K562 (cell line): ENCODE results near the gene ACTC1. TPM values are rescaled to one million over a fixed set of nuclear protein-coding genes. Genes with fewer than 3 reads are reported as not detected.
A peak's percentile ranks its signal among the peaks of the same experiment; 100 is the strongest.

ENCODE experiments used
- ATAC-seq: fragments of 200-7000 bp; cut with Tn5 transposase; 3 replicates; pipeline ENCODE4 v1.9.1; 2020; ENCODE audit warnings: moderate library complexity
- BruUV-seq: library from RNA; stranded (reverse); fragments of 400-500 nt; replicated peaks from 2 replicates; lab custom pipeline; 2021; lab: Mats Ljungman, UMichigan
- CTCF ChIA-PET: fragments of 300-600 bp; formaldehyde crosslinking; extraction: SDS; loops from one replicate; lab custom pipeline; 2021; ENCODE audit warnings: low intra/inter-chr PET ratio; lab: Yijun Ruan, JAX
- POLR2A ChIA-PET: fragments of 300-600, 350-650 bp; sonication (Branson Sonifier 250); formaldehyde crosslinking; extraction: SDS; loops from one replicate; lab custom pipeline; 2021; ENCODE audit warnings: antibody characterized with exemption, inconsistent platforms; lab: Yijun Ruan, JAX
- DNase-seq, 4 experiments: peaks; one replicate each; pipeline versions ENCODE4 v3.0.0 to v3.0.0-alpha.2; 2011 to 2018; ENCODE audit warnings: low spot score in 3 of 4, mixed read lengths in 3 of 4; ENCODE audit errors: extremely low read depth in 1 of 4
- FAIRE-seq: peaks from 2 replicates; lab custom pipeline; 2011; peaks lifted over from hg19 to GRCh38; lab: Jason Lieb, UNC
- H2AFZ ChIP-seq: 2 replicates; pipeline ENCODE4 v1.6.0; 2011; ENCODE audit warnings: low read depth, low read length, control low read depth, inconsistent platforms
- H3K27ac ChIP-seq: fragments of 200-600 bp; 3 replicates; pipeline ENCODE4 v1.8.0; 2011; ENCODE audit warnings: low read depth, mild to moderate bottlenecking, control low read depth, inconsistent platforms, low read length, moderate library complexity, mixed read lengths; ENCODE audit errors: extremely low read depth
- H3K27me3 ChIP-seq, 2 experiments: fragments of 300-600 bp in 1 of 2; 2 replicates in 1 of 2; 3 replicates in 1 of 2; pipeline versions ENCODE4 v1.6.0 to v1.8.0; 2011; ENCODE audit warnings: inconsistent platforms in 2 of 2, low read length in 2 of 2, mild to moderate bottlenecking in 1 of 2, mixed read lengths in 1 of 2, moderate library complexity in 1 of 2; ENCODE audit not compliant: control insufficient read depth in 2 of 2, insufficient read depth in 2 of 2
- H3K36me3 ChIP-seq: fragments of 300-600 bp; 3 replicates; pipeline ENCODE4 v1.8.0; 2011; ENCODE audit warnings: mild to moderate bottlenecking, low read length, inconsistent platforms; ENCODE audit not compliant: control insufficient read depth, insufficient read depth
- H3K4me1 ChIP-seq, 2 experiments: fragments of 200-600 bp in 1 of 2; replicated peaks in 1 of 2; 2 replicates in 1 of 2; 3 replicates in 1 of 2; pipeline versions ENCODE4 v1.5.1 to v1.8.0; 2011; ENCODE audit warnings: inconsistent platforms in 2 of 2, low read length in 2 of 2, mild to moderate bottlenecking in 1 of 2, mixed read lengths in 1 of 2, moderate library complexity in 1 of 2; ENCODE audit not compliant: control insufficient read depth in 2 of 2, insufficient read depth in 2 of 2
- H3K4me2 ChIP-seq: 2 replicates; pipeline ENCODE4 v1.6.1; 2011; ENCODE audit warnings: low read length, control low read depth, inconsistent platforms, mixed read lengths; ENCODE audit not compliant: insufficient read depth
- H3K4me3 ChIP-seq: fragments of 200-600 bp; sonication (generic), shearing (Covaris generic); 2 replicates; pipeline ENCODE4 v1.5.1; 2016; ENCODE audit warnings: control low read depth, inconsistent platforms
- H3K79me2 ChIP-seq: fragments of 200-600 bp; 3 replicates; pipeline ENCODE4 v1.8.0; 2011; ENCODE audit warnings: low read length, inconsistent platforms; ENCODE audit not compliant: control insufficient read depth, insufficient read depth
- H3K9ac ChIP-seq, 2 experiments: 2 replicates each; pipeline versions ENCODE4 v1.6.0 to v1.6.1; 2011; ENCODE audit warnings: low read depth in 2 of 2, low read length in 2 of 2, control low read depth in 1 of 2, inconsistent platforms in 1 of 2, mild to moderate bottlenecking in 1 of 2, mixed read lengths in 1 of 2; ENCODE audit not compliant: insufficient read depth in 1 of 2
- H3K9me1 ChIP-seq: one replicate; pipeline ENCODE4 v1.6.0; 2011; ENCODE audit warnings: inconsistent platforms, mild to moderate bottlenecking, low read length, moderate library complexity; ENCODE audit not compliant: control insufficient read depth, insufficient read depth
- H3K9me3 ChIP-seq: replicated peaks from 2 replicates; pipeline ENCODE4 v1.5.1; 2011; ENCODE audit warnings: low read depth, low read length, inconsistent platforms; ENCODE audit not compliant: control insufficient read depth, insufficient read depth
- H4K20me1 ChIP-seq: replicated peaks from 2 replicates; pipeline ENCODE4 v1.6.1; 2011; ENCODE audit warnings: low read length, inconsistent platforms, mixed read lengths; ENCODE audit not compliant: control insufficient read depth, insufficient read depth
- MBD2 ChIP-seq: sonication (generic); IDR thresholded peaks from 2 replicates; pipeline ENCODE4 v1.6.1; 2016; ENCODE audit warnings: low read depth, borderline replicate concordance
- NFIC ChIP-seq: fragments of 450-650 bp; IDR thresholded peaks from 2 replicates; pipeline ENCODE4 v1.6.1; 2017; ENCODE audit warnings: mild to moderate bottlenecking, inconsistent platforms
- POLR2A ChIP-seq: fragments of 450-650 bp; conservative IDR thresholded peaks from 2 replicates; pipeline ENCODE4 v1.6.1; 2016
- RFX1 ChIP-seq: fragments of 450-650 bp; IDR thresholded peaks from 2 replicates; pipeline ENCODE4 v1.6.1; 2016; ENCODE audit warnings: mild to moderate bottlenecking, moderate library complexity
- WGBS: fragments of 100-300 bp; shearing (Covaris generic); methylation state at CpG from one replicate; pipeline ENCODE4 v1.1.6; 2016; ENCODE audit warnings: low coverage, mixed read lengths; ENCODE audit not compliant: insufficient coverage; ENCODE audit errors: missing lambda C conversion rate; 5-methylcytosine and 5-hydroxymethylcytosine counted together
- in situ Hi-C: fragments of 300-500 bp; cut with MboI; formaldehyde crosslinking; loops from 4 replicates; pipeline ENCODE4 v1.15.0; 2018; ENCODE audit warnings: inconsistent platforms, mixed read lengths
- intact Hi-C: fragments of 100-400 bp; cut with micrococcal nuclease; formaldehyde crosslinking; loops from 2 replicates; pipeline ENCODE4 v1.14.2; 2022
- polyA plus RNA-seq, 8 experiments: library from polyadenylated mRNA; depleted of rRNA in 4 of 8; stranded (reverse) in 5 of 8; unstranded in 3 of 8; fragments of >200 nt; fragmentation: Nextera tagmentation in 2 of 8; fragmentation: Illumina TruSeq in 1 of 8; extraction: Ambion mirVana in 2 of 8; extraction: Trizol in 1 of 8; gene quantifications; 2 replicates each; pipeline versions ENCODE4 v1.2.1 to v1.2.3, GENCODE V29; 2011 to 2014; ENCODE audit warnings: inconsistent platforms in 1 of 8, missing spikeins in 1 of 8
- total RNA-seq, 7 experiments: library from RNA; depleted of rRNA in 6 of 7; stranded (reverse); fragments of >200 nt in 6 of 7; fragmentation: Illumina TruSeq in 2 of 7; extraction: Trizol in 2 of 7; gene quantifications; 2 replicates each; pipeline versions ENCODE4 v1.2.1 to v1.2.3, GENCODE V29; 2011 to 2021; ENCODE audit warnings: low replicate concordance in 1 of 7

The ACTC1 gene
- total and polyA plus RNA-seq, 9 of the 15 experiments (the other 6 are each of a cell fraction or from before 2014, with no cell fraction given): 0.08 to 0.84 (median 0.17) TPM; not detected in 3

- no peaks in the 10 kb centered on the region for H3K36me3 ChIP-seq
- no peak for FAIRE-seq
- H2AFZ ChIP-seq: no peak overlapping the region
- no peaks in the 10 kb centered on the region for H3K9me1 ChIP-seq
- H3K4me3 ChIP-seq: no peak overlapping the region
- no peaks in the 10 kb centered on the region for H4K20me1 ChIP-seq
- no peak overlapping the region for H3K4me2 ChIP-seq
- no peak overlapping the region for H3K27ac ChIP-seq
- CTCF ChIA-PET: no interaction called here
- TF ChIP-seq RFX1 (peak; percentile 84), POLR2A (no peak)
- BruUV-seq: no TSS peak
- intact Hi-C loops (no loop called here), in situ Hi-C loops (no loop called here)
- peaks cover 0 to 3% of the 10 kb centered on the region in 2 experiments; a peak in 2 of 5 replicates for H3K27me3 ChIP-seq
- 13% methylated on average over 2 of the region's 2 CpGs for whole genome bisulfite sequencing
- no peaks in the 10 kb centered on the region for H3K79me2 ChIP-seq
- H3K9me3 ChIP-seq: no peaks in the 10 kb centered on the region
- ATAC-seq: no peak
- no peak overlapping the region for H3K9ac ChIP-seq
- POLR2A ChIA-PET: interaction anchor here (1.0 kb wide), 1 partner anchor 8 kb away, joined by 3 read pairs; no protein-coding TSS in a partner anchor
- no peaks in the 10 kb centered on the region for H3K4me1 ChIP-seq
- DNase-seq: no peak
Observed at GRCh38 chr15:34786206-34786605, 9.1 kb downstream of the ACTC1 start.

GRCh38 chr15:34783991-34784390 lies 11.4 kb downstream of the ACTC1 start:
- ChIA-PET CTCF (no interaction called here), POLR2A (no interaction called here)
- intact Hi-C loops: no loop called here
- Histone ChIP-seq H3K9me1 (no peaks in the 10 kb centered on the region), H3K4me1 (no peaks in the 10 kb centered on the region), H2AFZ (no peak overlapping the region), H3K9me3 (no peaks in the 10 kb centered on the region; the same call in 1 of the 2 replicates), H3K4me3 (no peak overlapping the region), H3K27me3 (no peaks in the 10 kb centered on the region), H3K36me3 (no peaks in the 10 kb centered on the region), H4K20me1 (no peaks in the 10 kb centered on the region), H3K9ac (no peak overlapping the region), H3K27ac (no peak overlapping the region), H3K79me2 (no peaks in the 10 kb centered on the region), H3K4me2 (no peak overlapping the region)
- FAIRE-seq (no peak), DNase-seq (no peak), ATAC-seq (no peak)
- TF ChIP-seq MBD2: no peak
- TF ChIP-seq NFIC: peak; percentile 33; the same call in 1 of the 2 replicates
- BruUV-seq: no TSS peak
- in situ Hi-C loops: no loop called here
